A204.1 (cell line): ENCODE results near the gene NPVF.

Experiments used
- FAIRE-seq: peaks from 2 replicates; lab custom pipeline; 2012; peaks lifted over from hg19 to GRCh38; lab: Jason Lieb, UNC

The NPVF gene, protein sequence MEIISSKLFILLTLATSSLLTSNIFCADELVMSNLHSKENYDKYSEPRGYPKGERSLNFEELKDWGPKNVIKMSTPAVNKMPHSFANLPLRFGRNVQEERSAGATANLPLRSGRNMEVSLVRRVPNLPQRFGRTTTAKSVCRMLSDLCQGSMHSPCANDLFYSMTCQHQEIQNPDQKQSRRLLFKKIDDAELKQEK

DNA sequence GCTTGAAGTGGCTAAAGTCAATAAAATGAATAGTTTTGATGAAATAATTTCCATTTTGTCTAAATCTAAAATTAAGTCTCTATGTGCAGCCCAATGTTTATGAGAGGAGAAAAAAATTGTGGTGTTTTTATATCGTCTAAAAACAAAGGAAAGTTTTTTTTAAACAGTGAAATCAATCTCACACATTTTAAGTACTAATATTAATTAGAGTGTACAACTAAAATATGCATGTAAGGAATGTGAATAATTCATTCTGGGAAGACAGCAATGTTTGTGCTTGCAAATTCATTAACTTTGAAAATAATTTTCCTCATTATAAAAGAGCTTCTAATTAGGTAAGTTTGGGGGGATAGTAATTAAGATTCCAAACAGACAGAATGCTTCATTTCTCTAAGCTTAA, at the start of gene NPVF:
NPVF (minus strand) TSS at position 101 of the 400 bp plus-strand sequence; CDS start at position 54, 47 bp downstream.
- no peak for FAIRE-seq

DNA sequence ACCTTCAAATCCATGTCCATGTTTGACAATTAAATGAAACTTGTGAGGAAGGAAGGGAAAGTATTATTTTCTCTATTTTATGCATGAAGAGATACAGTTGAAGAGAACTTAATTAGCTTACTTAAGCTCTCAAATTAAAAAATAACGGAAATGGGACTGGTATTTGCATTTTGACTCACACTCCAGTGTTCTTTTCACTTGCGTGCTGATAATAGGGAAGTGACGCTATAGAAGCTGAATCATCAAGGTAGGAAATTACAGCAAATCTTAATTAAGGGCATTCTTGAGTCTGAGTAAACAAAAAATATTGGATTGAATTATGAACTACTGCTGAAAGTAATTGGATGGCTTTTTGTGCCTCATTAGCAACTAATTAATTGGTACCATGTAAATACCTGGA, 44.0 kb upstream of the NPVF start:
- FAIRE-seq = no peak

DNA sequence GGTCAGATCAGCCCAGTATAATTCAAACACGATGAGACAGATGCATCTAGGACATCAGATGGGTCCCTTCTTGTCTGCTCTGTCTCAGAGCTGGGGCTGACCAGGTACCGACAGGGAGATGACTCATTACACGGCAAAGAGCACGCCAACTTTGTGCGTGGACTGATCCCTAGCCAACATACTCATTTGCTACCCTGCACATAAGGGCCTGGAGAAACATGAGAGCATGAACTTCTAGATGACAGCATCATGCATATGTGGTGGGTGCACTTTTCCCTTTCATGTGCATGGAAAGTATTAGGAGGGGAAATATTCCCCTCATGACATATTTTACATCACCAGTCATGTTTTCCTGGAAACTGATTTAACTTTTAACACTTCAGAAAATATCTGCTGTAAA, 35.1 kb upstream of the NPVF start:
- FAIRE-seq = no peak

DNA sequence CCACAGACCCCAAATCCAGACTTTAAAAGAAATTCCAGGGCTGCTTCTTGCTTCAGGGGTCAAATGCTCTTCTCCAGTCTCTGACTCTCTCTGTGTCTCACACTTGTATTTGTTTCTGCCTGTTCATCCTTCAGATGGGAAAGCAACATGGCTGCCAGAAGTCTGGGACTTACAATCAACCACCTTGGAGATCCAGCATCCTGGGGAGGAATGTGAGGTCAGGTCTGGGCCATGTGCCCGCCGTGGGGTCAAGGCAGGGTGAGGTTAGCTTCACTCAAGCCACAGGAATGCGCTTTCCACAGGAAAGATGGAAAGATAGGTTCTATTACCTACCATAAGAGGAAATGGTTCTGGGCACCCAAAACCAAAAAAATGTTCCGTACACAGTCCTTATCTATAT, 34.3 kb upstream of the NPVF start:
- FAIRE-seq = no peak

DNA sequence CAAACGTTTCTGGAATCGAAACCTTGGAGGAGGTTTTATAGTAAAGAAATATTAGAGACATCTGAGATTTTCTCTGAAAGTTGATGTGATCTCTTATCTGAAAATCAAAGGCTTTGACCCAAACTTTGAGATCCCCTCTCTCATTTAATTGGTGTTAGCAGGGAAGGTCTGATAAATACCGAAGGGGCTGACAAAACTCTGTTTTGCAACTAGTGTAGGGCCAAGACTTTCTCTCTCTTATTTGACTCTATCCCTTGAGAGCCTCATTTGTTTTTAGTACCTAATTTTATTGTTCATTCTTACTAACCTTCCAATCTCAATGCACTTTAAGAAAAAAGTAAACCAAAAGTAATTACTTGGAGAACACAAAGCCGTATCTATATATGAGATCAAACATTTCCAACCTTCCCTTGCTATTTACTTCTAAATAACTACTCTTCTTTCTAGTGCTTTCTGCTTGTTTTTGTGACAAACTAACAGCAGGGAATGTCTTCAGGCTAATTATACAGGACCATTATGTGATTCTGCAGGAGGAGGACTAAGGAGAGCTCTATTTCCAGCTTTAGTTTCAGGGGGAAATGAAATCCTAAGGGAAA, 33.4 kb upstream of the NPVF start:
- no peak for FAIRE-seq

DNA sequence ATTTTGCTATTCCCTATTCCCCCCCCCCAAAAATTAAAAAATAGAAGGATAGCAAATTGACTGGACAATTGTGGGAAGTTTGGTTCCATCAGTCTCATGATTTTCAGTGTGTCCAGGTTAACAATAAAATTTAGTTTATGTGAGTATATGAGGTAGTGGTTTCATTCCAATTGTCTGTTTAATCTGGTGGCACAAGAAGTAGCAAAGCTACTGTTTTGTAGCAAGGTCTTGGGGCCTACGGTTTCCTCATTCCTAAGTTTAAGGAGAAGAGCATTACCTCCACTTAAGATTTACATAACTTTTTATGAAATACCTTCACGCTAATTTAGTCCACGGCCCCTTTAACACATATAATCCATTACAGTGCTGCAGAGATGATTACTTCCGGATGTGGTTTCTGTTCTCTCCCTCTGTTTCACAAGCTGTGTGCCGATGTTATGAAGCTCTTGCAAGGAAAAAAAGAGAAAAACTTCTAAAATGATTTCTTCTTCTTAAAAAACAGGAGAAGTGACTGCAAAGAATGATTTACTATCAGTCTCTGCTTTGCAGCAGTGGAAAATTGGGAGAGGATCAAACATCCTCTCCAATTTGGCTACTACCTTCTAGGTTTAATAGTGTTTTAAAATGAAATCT, 32.7 kb upstream of the NPVF start:
- FAIRE-seq = no peak

DNA sequence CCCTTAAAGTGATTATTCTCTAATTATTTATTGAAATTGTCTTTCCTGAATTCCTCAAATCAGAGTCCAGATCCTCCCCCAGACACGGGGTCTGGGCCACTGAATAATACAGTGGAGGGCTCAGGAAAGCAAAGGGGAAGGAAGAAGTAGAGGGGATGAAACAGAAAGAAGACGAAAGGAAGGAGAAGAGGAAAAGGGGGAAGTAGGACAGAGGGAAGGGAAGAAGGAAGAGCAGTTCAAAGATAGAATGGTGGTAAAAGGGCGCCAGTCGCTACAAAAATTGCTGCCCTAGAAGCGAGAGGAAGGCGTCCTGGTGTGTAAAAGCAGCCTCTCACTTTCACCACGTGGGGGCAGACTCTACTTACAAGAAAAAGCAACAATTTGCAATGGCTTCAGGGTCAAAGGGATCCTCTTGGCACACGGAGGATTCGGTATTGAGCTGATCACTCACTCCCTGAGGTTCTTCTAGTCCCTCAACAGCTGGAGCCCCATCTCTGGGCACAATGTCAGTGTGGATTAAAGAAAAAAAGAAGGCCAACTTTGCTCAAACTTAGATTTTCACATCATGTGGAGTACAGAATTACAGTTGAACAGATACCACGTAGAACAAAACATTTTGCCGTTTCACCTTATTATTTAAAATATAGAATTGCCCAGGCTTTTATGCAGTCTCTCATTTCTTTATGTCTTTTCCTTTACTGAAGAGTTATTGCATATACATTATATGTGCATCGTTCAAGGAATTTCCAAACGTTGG, 31.4 kb upstream of the NPVF start:
- no peak for FAIRE-seq

DNA sequence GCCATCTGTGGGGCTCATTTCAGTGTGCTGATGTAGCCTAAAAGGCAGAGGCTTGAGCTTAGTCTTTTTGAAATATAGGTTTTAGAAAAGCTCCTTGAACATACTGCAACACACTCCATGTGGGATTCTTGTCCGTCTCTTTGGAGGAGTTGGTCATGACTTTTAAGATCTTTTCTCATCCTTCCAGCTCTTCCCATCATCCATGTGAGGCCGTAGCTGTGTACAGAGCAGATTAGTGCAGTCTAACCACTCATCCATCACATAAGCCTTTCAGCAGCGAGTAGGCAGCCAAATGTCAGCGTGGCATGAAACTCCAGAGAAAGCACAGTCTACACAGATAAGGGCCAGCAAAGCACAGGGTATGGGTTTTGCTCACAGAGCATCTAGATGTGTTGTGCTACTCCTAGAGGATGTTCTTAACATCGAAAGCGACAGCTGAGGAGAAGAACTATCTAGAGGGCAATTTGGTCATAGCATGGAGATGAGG, 28.1 kb upstream of the NPVF start:
- no peak for FAIRE-seq

DNA sequence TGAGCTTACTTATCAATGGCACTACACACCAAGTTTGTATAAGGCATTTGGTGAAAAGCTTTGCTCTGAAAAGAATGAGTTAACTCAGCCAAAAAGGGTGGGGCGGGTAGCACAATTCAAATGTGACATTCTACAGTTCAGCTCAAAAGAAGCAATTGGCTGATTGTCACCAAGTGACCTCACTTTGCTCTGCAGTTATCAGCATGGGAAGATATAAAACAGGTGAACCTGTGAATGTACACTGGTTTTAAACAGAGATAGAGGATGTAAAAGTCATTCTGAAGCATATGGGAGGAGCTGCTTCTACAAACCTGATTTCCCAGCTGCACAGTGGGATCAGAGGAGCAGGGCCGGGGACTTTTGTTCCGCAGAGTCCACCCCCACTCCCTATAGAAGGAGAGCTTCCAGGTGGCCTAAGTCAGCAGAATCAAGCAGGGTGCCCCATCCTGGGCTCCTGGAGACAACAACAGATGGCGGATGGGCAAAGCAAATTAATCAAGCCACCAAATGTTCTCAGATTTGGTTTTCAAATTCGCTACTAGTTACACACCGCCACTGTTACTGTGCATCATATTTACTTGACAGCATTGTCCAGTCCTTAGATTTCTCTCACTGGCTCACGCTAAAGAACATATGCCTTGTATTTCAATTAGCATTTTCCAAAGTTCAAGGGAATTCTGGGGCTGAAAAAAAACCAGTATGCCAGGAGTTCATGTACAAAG, 27.5 kb upstream of the NPVF start:
- no peak for FAIRE-seq

DNA sequence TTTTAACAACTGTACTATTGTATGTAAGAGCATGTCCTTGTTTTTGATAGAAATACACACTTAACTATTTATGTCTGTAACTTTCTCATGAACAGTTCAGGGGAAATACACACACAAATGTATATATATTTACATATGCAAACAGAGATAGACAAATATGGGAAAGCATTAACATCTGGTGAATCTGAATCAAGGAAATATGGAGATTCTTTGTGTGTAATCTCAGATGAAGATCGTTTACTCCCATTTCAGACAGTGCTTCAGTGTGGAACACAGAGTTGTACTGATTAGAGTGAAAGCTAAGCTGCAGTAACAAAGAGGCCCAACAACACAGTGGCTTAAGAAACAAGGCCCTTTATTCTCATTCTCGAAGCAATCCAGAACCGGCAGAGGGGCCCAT, 26.3 kb upstream of the NPVF start:
- no peak for FAIRE-seq

DNA sequence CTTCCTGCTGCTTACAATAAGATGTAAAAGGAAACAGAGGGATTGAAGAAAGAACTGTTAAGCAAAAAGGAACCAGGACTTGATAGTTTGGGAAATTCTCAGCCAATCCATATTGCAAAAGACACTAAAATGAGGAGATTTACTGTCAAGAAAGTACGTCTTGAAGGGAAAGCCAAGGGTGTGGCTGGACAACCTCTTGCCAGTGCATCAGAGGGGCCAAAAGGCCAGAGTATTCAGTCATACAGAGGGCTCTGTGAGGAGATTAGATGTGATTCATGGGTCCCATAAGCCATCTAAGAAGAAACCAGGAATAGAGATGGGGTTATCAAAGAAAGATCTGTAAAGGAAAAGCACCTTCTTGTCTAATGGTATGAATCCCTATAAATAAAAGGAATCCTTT, 25.4 kb upstream of the NPVF start:
- FAIRE-seq = no peak

DNA sequence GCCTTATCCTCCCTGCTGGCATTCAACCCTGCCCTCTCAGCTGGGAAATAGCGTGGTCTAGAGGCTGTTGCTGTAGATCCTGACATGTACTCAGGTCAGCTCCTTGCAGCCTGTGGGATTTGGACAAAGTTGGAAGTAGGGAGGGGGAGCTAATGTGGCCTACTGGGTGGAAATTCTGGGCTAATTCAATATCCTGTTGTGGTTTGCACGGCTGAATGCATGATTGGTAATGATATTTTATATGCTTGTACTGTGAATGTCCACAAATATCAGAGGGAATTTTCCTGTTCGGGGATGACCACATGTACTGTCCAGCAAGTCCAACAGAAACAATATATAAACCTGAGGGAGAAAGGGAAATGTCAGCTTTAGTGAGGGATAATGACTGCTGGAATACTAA, 22.1 kb upstream of the NPVF start:
- FAIRE-seq = no peak

DNA sequence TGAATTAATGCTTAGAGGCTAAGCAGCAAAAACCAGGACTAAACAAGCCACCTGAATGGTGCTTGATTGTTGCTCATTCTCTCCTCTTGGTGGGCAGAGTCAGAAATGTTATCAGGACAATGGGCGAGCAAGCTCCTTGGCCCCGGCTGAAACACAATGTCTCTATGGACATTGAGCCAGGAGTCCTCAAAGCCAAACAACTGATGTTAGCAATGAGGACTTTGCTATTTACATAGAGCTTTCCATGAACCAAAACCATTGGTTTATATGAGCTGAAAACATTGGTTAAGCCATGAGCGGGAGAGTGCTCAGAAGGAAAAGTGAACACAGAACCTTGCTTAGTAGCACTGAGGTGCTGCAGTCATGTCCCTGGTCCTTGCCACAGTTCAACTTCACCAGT, 21.5 kb upstream of the NPVF start:
- no peak for FAIRE-seq

DNA sequence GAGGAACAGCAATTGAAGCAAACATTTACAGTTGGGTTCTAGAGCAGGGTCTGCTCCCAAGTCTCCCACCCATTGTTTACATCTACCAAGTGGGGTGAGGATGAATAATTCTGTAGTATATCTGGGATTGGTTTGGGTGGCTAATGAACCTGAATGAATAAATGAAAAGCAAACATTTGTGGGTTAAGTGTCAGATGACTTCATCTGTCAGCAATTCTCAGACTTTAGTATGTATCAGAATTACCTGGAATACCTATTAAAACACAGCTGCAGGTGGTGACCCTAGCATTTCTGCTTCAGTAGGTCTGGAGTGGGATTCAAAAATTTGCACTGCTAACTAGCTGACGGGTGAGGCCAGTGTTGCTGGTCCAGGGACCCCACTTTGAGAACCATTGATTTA, 18.0 kb upstream of the NPVF start:
- FAIRE-seq = no peak

DNA sequence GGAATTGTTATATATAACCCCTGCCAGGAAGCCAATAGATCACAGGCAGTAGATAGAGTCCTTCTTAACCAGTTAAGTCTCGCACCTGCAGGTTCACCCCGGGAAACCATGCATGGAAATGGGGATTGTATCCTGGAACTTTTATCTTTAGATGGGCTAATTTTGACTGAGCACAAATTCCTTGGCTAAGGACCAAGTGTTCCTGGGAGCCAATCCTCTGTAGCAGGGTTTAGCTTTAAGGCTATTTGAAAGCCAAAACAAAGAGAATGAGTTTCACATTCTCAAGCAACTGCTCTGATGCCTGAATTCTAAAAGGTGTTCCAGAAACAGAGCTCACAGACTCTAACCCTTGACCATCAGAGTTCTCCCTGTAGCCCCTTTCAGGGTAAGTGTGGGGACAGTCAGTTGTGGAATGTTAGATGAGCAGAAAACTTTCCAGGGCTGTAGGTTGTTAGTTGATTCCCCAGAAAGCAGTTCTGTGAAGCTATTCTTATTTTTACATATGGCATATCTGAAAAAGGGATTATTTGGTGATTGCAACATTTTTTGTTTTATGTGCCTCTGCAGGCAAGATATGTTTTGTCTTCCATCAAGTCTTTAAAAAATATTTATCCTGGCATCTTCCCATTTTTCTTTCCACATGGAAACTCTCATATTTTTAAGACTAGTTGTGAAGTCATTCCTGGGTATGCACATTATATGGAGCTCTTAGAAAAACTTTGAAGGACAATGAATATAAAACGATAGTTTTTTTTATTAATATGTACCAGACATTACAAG, 16.2 kb upstream of the NPVF start:
- FAIRE-seq = no peak

DNA sequence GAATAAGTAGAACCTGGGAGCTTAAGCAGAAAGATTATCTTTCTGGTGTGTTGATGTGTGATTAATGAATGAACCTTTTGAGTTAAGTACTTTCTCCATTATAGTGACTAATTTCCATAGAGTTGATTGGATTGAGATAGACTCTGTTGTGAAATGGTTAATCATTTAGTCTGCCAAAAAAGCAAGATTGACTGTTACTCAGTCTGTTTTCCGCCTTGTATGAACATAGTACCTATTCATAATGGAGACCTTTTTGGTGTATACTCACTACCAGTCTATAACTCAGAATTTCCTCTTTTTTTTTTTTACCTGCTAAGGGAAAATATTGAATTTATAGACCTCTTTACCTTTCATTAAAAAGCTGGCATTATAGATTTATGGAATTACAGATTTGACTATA, 14.4 kb upstream of the NPVF start:
- FAIRE-seq = no peak

DNA sequence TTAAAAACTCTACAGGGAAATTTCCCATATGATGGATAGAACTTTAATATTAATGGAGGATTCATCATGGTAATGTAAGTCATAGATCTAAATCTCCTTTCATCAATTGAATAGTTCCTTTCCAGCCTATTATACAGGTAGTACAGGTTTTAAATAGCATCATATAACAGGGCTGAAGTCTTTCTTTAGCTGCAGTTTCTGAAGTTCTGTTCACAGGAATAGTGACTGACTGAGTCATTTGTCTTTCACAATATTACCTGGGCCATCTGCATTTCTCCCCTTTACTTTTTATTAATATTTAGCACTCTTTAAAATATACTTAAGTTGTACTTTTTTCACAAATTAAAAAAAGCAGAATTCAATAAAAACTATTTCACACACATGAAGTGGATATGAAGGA, 12.6 kb upstream of the NPVF start:
- FAIRE-seq = no peak

DNA sequence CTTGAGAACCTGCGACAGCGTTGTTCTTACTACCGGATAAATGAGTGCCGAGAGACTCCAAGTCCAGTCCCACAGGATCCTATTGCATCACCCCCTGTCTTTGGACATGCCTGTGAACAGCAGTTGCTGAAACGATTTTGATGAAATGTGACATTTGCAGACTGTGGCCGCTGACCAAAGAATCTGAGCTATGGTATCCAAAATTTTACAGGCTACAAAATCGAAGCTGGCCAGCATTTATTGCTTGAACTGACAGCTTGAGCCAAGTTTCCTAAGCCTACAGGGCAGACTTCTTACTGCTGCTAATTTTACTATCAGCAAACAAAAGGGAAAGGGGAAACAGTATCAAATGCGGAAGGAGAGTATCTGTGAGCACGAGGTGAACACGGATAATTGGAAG, 12.1 kb upstream of the NPVF start:
- FAIRE-seq = no peak

DNA sequence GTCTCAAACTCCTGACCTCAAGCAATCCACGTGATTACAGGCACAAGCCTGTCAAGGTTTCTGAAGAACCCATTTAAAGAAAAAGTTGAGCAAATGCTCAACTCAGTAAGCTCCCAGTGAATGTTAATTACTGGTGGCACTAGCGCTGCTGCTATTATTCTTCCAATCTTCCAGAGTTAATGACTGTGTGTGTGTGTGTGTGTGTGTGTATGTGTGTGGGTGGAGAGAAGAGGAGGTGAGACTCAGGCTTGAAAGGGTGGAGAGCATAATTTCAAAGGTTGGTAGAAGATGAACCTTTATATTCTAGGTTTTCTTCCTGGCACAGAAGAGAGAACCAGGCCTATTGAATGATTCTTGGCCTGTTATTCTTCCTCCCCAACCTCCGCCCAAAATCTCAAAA, 11.6 kb upstream of the NPVF start:
- no peak for FAIRE-seq

DNA sequence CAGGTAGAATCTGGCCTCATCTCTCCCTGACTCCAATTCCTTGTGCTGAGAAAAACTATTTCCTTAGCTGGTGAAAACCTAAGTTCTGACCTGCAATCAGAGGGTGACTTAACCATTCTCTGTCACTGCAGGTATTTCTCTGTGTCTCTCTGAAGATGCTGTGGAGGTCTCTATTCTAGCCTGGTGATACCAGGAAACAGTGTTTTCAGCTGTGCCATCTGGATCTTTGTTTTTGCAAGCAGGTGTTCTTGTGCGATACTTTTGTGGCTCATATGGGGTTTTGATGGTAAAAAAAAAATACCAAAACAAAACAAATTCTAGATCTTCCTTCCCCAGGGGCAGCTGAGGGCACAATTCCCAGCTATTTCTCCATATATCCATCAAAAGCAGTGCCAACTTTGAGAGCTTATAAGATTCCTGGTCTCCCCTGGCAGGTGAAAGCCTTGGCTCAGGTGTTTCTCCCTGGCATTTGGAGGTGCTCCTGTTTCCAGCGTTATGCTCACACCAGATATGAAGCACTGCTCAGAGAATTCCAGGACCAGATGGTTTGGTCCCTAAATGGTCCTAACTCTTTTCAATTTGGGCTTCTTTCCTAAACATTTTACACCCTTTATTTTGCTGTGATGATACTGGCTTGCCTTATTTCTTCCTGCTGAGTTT, 9.9 kb upstream of the NPVF start:
- no peak for FAIRE-seq

DNA sequence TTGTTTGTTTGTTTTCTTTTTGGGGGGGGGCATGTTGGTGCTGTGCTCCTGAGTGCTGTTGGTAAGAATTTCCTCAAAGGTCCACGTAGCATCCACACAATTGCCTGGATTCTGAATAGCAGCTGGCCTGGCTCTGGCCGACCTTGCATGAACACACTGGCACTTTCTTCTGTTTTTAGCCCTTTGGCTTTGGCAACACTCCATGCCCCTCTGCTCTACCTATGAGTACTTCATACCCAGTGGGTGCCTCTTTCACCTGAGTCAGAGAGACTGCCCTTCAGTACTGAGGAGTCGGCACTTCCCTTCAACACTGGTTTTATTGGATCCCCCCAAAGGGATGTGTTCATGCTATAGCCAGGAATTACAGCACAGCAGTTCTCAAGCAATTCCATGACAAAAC, 7.2 kb upstream of the NPVF start:
- no peak for FAIRE-seq
